Heart left ventricle (tissue), 16 donors: ENCODE measurements around the gene PAK4. TPM values are rescaled to one million over a fixed set of nuclear protein-coding genes. Genes with fewer than 3 reads are reported as not detected.

Experiments
- ATAC-seq, 4 donors: fragments of 200-7000 bp; cut with Tn5 transposase; one replicate each; pipeline ENCODE4 v1.9.1; 2020 to 2022; ENCODE audit warnings: moderate library complexity in 4 of 4, mild to moderate bottlenecking in 3 of 4, moderate number of reproducible peaks in 1 of 4
- DNase-seq, 5 donors: peaks; one replicate each; pipeline ENCODE4 v3.0.0-alpha.2; 2020
- H3K27ac ChIP-seq, 12 donors: fragments of 200-600 bp; sonication (generic) in 4 of 12; one replicate each; pipeline versions ENCODE4 v1.5.0 to v1.8.0; 2016 to 2022; ENCODE audit warnings: mild to moderate bottlenecking in 2 of 12
- H3K27me3 ChIP-seq, 9 donors: fragments of 200-600 bp; sonication (generic) in 2 of 9; one replicate each; pipeline versions ENCODE4 v1.5.1 to v1.8.0; 2016 to 2022; ENCODE audit warnings: mild to moderate bottlenecking in 3 of 9
- H3K36me3 ChIP-seq, 9 donors: fragments of 200-600 bp; sonication (generic) in 2 of 9; one replicate each; pipeline versions ENCODE4 v1.5.0 to v1.8.0; 2018 to 2022; ENCODE audit warnings: mild to moderate bottlenecking in 2 of 9
- H3K4me1 ChIP-seq, 12 donors: fragments of 200-600 bp; sonication (generic) in 4 of 12; one replicate each; pipeline versions ENCODE4 v1.5.0 to v1.8.0; 2016 to 2022; ENCODE audit warnings: mild to moderate bottlenecking in 3 of 12
- H3K4me3 ChIP-seq, 12 donors: fragments of 200-600 bp; sonication (generic) in 4 of 12; one replicate each; pipeline versions ENCODE4 v1.5.0 to v1.8.0; 2017 to 2022; ENCODE audit warnings: mild to moderate bottlenecking in 9 of 12, moderate library complexity in 4 of 12
- H3K9me3 ChIP-seq, 12 donors: fragments of 200-600 bp; sonication (generic) in 4 of 12; one replicate each; pipeline versions ENCODE4 v1.5.0 to v1.8.0; 2016 to 2022; ENCODE audit warnings: mild to moderate bottlenecking in 1 of 12
- CTCF ChIP-seq, 12 donors: fragments of 200-600 bp; sonication (generic) in 4 of 12; IDR thresholded peaks; one replicate each; pipeline versions ENCODE4 v1.5.0 to v1.8.0; 2018 to 2022; ENCODE audit warnings: antibody characterized with exemption in 12 of 12, mild to moderate bottlenecking in 5 of 12
- POLR2A ChIP-seq, 2 donors: fragments of 450-650 bp; IDR thresholded peaks; one replicate each; pipeline ENCODE4 v1.6.1; 2017; ENCODE audit warnings: antibody characterized with exemption in 2 of 2, mild to moderate bottlenecking in 2 of 2, moderate library complexity in 2 of 2
- WGBS, 4 donors: extraction: QIAGEN DNeasy Blood & Tissue Kit in 2 of 4; methylation state at CpG; one replicate each; pipeline versions ENCODE4 v1.1.5 to v1.1.7; 2013 to 2018; 5-methylcytosine and 5-hydroxymethylcytosine counted together
- intact Hi-C, 10 donors: fragments of 100-400 bp; cut with DNase I; formaldehyde crosslinking; loops; one replicate each; pipeline versions ENCODE4 v1.11.1 to v1.14.2; 2022
- polyA plus RNA-seq, 2 donors: library from polyadenylated mRNA; stranded (reverse); fragments of 200-250 nt; gene quantifications; one replicate each; pipeline ENCODE4 v1.2.3, GENCODE V29; 2013
- total RNA-seq, 9 donors: library from RNA; depleted of rRNA in 2 of 9; stranded (reverse); fragments of >200 nt in 2 of 9; fragmentation: NEBNext Ultra II Directional in 3 of 9; extraction: Animal tissue kit (Norgen Biotek cat#: 25700) in 3 of 9; gene quantifications; one replicate each; pipeline versions ENCODE4 v1.1.0 to v1.2.4, GENCODE V29; 2016 to 2023
- donor health status: ischemic (EF 13 %, LVEDD 7.1; RV severe dilation, severe dysfunction).
- donor health status: healthy with polysubstance abuse.
- donor health status: DM: no; HTN: yes; CAD: no.
- donor health status: DM: no; HTN: no; CAD: no.
- donor health status: ischemic (EF 25% LVEDD 6.9; RV normal size, moderate dysfunction).
- donor health status: ischemic (EF 25% LVEDD 5.7; RV mildly dilated, moderate dysfunction).
- donor health status: healthy.
- donor health status: DM: yes; HTN: yes; CAD: no.
- donor health status: ischemic (EF 35%, LVEDD 5.7; RV mildly dilated, moderate dysfunction).
- donor health status: nonischemic (EF 11% LVEDD 7.7; RV severe dilation, severe dysfunction).
- donor health status: DM: yes; HTN: yes; CAD: no.
- donor health status: PGD.
- donor health status: ischemic (EF 29% LVEDD 5.4; RV normal size, mild dysfunction).
- donor health status: nonischemic (EF 23%, LVEDD 6.1; RV moderate dilation, normal function).

The PAK4 gene
- total and polyA plus RNA-seq, 11 donors = 9.5 to 25.8 (median 16.2) TPM

- H3K9me3 ChIP-seq = no peaks in the 10 kb centered on the region
- TF ChIP-seq POLR2A (IDR thresholded peaks at IDR 0.05) (no peak), CTCF (IDR thresholded peaks at IDR 0.05) (no peak)
- no peak overlapping the region for H3K4me3 ChIP-seq
- WGBS, 4 donors = 58 to 71% (median 68%) methylated on average over 2 to 9 of the region's 9 CpGs
- no peak for DNase-seq
- H3K4me1 ChIP-seq = peaks cover 3 to 75% (median 53%) of the 10 kb centered on the region in 12 donors
- H3K27me3 ChIP-seq = no peaks in the 10 kb centered on the region
- intact Hi-C loops = loop anchor here in 6 of 10 donors (5.0 to 10.0 kb wide), 6 partner anchors 57 to 513 kb away; partner anchors contain the start of genes EID2B (in 4 of the 6), PLEKHG2 (in 2 of the 6), EID2 (in 1 of the 6) and EIF3K (in 1 of the 6)
- ATAC-seq = no peak
- H3K36me3 ChIP-seq = no peaks in the 10 kb centered on the region
- peak overlapping the region in 1 of 12 donors; percentile 78 for H3K27ac ChIP-seq
Observed at GRCh38 chr19:39127812-39128515, 2.4 kb downstream of the PAK4 start.

GRCh38 chr19:39128516-39129079 is 3.0 kb downstream of the PAK4 start:
- TF ChIP-seq CTCF (IDR thresholded peaks at IDR 0.05) (no peak), POLR2A (IDR thresholded peaks at IDR 0.05) (no peak)
- no peaks in the 10 kb centered on the region for H3K9me3 ChIP-seq
- H3K27me3 ChIP-seq = no peaks in the 10 kb centered on the region
- no peak overlapping the region for H3K27ac ChIP-seq
- intact Hi-C loops = loop anchor here in 6 of 10 donors (5.0 to 10.0 kb wide), 6 partner anchors 56 to 514 kb away; partner anchors contain the start of genes EID2B (in 4 of the 6), PLEKHG2 (in 2 of the 6), EID2 (in 1 of the 6) and EIF3K (in 1 of the 6)
- peaks cover 3 to 81% (median 59%) of the 10 kb centered on the region in 12 donors for H3K4me1 ChIP-seq
- WGBS, 4 donors = 59 to 74% (median 63%) methylated on average over 5 to 6 of the region's 6 CpGs
- no peaks in the 10 kb centered on the region for H3K36me3 ChIP-seq
- DNase-seq (no peak), ATAC-seq (no peak)
- H3K4me3 ChIP-seq = no peak overlapping the region

- Histone ChIP-seq H3K27me3 (no peaks in the 10 kb centered on the region), H3K27ac (no peak overlapping the region), H3K4me1 (peaks cover 3 to 85% (median 61%) of the 10 kb centered on the region in 12 donors), H3K4me3 (no peak overlapping the region), H3K36me3 (no peaks in the 10 kb centered on the region), H3K9me3 (no peaks in the 10 kb centered on the region)
- 91 to 98% (median 94%) methylated on average over 6 to 11 of the region's 11 CpGs for WGBS, 4 donors
- intact Hi-C loops = loop anchor here in 6 of 10 donors (5.0 to 10.0 kb wide), 6 partner anchors 56 to 514 kb away; partner anchors contain the start of genes EID2B (in 4 of the 6), PLEKHG2 (in 2 of the 6), EID2 (in 1 of the 6) and EIF3K (in 1 of the 6)
- ATAC-seq (no peak), DNase-seq (no peak)
- TF ChIP-seq POLR2A (IDR thresholded peaks at IDR 0.05) = no peak
- TF ChIP-seq CTCF (IDR thresholded peaks at IDR 0.05) = no peak
Observed at GRCh38 chr19:39129116-39129515, 3.5 kb downstream of the PAK4 start.
